A673 (cell line): ENCODE measurements around the gene TMTC4.

Source experiments
- EZH2 ChIP-seq: fragments of 200-600 bp; sonication (generic); IDR thresholded peaks from 2 replicates; pipeline ENCODE4 v1.6.1; 2017; ENCODE audit warnings: borderline replicate concordance, low read depth, mild to moderate bottlenecking, mixed read lengths, antibody characterized with exemption, low read length; ENCODE audit not compliant: poor library complexity, severe bottlenecking
- TF ChIP-seq, protein P1 (sequence below): fragments of 300-800, 200-600 bp; sonication (generic); conservative IDR thresholded peaks from 2 replicates; pipeline ENCODE4 v1.5.1; 2017; ENCODE audit warnings: low read depth, mild to moderate bottlenecking, antibody characterized with exemption, low read length, moderate library complexity, mixed read lengths

DNA sequence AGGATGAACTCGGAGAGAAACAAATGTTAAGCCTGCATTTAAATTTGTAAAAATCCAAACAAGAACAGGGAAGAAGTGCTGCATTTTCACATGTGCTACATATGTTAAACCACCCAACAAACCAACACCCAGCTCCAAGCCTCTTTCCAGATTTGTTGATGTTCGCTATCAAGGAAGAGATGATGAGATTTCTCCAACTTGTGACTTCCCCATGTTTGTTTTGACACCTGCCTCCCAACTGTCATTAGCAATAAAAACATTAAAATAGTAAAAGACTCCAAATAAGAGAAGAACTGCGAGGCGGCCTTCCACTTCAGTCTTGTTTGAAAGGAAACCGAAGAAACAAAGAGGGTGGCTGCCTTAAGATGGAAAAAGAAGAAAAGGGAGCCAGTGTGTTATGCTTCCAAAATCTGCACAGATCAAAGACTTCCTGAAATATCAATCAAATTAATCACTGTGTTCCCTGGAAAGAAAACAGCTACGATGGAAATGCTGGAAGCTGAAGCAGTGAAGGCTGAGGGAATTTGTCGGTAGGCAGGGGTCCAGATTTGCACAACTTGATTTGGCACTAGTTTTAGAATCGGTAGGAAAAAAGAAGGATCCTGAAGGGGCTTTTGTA is 72.0 kb downstream of the TMTC4 start:
- TF ChIP-seq, protein P1, sequence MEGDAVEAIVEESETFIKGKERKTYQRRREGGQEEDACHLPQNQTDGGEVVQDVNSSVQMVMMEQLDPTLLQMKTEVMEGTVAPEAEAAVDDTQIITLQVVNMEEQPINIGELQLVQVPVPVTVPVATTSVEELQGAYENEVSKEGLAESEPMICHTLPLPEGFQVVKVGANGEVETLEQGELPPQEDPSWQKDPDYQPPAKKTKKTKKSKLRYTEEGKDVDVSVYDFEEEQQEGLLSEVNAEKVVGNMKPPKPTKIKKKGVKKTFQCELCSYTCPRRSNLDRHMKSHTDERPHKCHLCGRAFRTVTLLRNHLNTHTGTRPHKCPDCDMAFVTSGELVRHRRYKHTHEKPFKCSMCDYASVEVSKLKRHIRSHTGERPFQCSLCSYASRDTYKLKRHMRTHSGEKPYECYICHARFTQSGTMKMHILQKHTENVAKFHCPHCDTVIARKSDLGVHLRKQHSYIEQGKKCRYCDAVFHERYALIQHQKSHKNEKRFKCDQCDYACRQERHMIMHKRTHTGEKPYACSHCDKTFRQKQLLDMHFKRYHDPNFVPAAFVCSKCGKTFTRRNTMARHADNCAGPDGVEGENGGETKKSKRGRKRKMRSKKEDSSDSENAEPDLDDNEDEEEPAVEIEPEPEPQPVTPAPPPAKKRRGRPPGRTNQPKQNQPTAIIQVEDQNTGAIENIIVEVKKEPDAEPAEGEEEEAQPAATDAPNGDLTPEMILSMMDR: no peak
- no peak for TF ChIP-seq EZH2
